GM18861 (cell line): Measurements from ENCODE around the gene CCDC148.
"Not testable (repeated sequence)": the region's sequence is repeated elsewhere in the genome, so short reads cannot be mapped to it uniquely, and the experiment has no call there.

ENCODE experiments used
- ATAC-seq: cut with Tn5 transposase; IDR thresholded peaks from one replicate; pipeline ENCODE4 v1.9.1; 2021; ENCODE audit not compliant: unreplicated experiment

Gene CCDC148

DNA sequence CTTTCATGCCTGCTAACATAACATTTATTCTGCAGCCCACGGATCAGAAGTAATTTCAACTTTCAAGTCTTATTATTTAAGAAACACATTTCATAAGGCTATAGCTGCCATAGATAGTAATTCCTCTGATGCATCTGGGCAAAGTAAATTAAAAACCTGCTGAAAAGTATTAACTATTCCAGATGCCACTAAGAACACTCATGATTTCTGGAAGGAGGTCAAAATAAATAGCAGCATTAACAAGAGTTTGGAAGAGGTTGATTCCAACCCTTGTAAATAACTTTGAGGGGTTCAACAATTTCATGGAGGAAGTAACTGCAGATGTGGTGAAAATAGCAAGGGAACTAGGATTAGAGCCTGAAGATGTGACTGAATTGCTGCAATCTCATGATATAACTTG lies 77.6 kb downstream of the CCDC148 start:
- ATAC-seq = no peak

GRCh38 chr2:158366342-158366741 lies 90.2 kb downstream of the CCDC148 start:
- ATAC-seq = no peak

DNA sequence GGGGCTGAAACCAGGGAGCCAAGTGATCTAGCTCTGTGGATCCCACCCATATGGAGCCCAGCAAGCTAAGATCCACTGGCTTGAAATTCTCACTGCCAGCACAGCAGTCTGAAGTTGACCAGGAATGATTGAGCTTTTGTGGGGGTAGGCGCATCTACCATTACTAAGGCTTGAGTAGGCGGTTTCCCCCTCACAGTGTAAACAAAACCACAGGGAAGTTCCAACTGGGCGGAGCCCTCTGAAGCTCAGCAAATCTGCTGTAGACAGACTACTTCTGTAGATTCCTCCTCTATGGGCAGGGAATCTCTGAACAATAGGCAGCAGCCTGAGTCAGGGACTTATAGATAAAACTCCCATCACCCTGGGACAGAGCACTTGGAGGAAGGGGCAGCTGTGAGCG lies 96.7 kb downstream of the CCDC148 start:
- no peak for ATAC-seq

DNA sequence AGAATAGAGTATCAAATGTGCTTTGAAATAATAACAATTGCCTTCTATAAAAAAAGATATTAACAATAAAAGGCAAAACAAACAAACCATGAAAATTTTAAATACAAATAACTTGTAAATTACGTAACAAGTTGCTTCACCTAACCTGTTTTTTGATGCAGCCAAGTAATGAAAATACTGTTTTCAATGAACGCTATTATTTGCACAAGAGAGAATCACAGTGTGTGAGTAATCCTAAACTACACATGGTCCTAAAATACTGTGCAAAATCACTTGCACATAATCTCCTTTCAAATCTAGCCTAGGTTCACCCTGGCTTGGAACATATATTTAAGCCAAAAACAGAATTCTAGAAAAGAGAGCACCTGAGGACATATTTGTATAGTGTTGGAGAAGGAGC lies 98.9 kb downstream of the CCDC148 start:
- ATAC-seq = no peak

DNA sequence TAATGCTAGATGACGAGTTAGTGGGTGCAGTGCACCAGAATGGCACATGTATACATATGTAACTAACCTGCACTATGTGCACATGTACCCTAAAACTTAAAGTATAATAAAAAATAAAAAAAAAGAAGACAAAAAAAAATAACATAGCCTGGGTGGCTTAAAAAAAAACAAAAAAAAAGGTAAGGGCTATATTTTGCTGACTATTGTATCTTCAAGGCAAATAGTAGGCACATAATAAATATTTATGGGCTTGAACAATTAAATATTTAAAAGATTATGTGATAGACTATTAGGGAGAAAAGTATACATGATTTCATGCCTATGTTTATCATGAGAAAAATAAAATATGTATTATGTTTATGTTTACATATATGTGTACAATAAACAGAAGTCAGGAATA lies 99.4 kb downstream of the CCDC148 start:
- ATAC-seq = no peak

- not testable (repeated sequence) for ATAC-seq
Measured at GRCh38 chr2:158351466-158351816, 105.1 kb downstream of the CCDC148 start.

GRCh38 chr2:158350751-158351465 lies 105.6 kb downstream of the CCDC148 start:
- ATAC-seq = not testable (repeated sequence)

GRCh38 chr2:158346032-158346431 lies 110.5 kb downstream of the CCDC148 start:
- no peak for ATAC-seq

- ATAC-seq = no peak
Measured at GRCh38 chr2:158339513-158339912, 117.0 kb downstream of the CCDC148 start.

DNA sequence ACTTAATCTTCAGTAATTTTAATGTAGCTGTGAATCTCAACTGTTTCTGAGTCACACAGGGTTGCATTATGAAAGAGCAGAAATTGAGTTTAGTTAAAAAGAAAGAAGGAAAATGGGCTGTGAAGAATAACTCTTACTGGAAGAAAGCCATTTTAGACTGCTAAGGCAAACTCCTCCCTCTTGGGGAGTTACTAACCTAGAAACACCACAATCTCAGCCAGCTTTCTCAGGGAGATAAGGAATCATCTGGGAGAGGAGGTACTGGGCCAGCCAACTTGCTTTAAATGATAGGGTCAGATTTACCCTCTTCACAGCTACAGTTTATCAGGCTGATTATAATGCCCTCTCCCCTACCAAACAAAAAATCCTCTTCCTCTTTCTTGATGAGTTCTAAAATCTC lies 119.5 kb downstream of the CCDC148 start:
- no peak for ATAC-seq

- not testable (repeated sequence) for ATAC-seq
Measured at GRCh38 chr2:158331799-158332198, 124.8 kb downstream of the CCDC148 start.

DNA sequence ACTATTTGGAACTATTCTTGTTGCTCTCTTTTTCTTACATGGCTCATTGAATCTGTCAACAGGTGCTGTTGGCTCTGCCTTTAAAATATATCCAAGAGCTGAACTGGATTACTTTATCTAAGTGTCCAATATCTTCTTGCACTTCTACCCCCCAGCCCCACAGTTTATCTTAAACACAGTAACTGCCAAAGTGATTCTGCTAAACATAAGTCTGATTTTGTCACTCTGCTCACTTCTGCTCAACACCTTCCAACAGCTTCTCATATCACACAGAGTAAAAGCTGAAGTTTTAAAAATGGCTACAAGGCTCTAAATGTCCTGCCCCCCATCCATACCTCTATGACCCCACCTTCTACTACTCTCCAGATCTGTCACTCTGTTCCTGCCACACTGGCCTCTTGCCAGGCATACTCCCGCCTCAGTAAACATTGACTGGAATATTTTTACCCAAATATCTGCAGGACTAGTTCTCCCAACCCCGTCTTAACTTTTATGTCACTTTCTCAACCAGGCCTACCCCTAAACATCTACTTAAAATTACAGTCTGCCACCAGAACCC lies 130.7 kb downstream of the CCDC148 start:
- ATAC-seq = no peak

- no peak for ATAC-seq
Measured at GRCh38 chr2:158325031-158325781, 131.3 kb downstream of the CCDC148 start.

- ATAC-seq = no peak
Measured at GRCh38 chr2:158323381-158323780, 133.2 kb downstream of the CCDC148 start.

DNA sequence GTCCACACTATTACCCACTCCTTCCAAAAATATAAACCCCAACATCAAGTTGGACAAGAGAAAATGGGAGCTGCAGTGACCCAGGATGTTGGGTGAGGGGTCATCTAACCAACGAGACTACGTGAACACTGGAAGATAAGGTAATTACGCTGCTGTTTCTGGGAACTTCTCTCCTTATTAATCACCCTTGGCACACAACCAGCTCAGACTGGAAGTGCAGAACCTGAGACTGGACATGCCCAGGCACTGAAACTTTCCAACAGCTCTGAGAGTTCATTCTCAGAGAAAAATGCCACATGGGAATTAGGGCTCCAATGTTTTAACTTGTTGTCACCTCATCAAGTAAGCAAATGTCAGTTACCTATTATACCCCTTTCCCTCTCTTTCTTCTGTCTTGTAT lies 135.3 kb downstream of the CCDC148 start:
- no peak for ATAC-seq

- ATAC-seq = no peak
Measured at GRCh38 chr2:158319269-158319668, 137.3 kb downstream of the CCDC148 start.

DNA sequence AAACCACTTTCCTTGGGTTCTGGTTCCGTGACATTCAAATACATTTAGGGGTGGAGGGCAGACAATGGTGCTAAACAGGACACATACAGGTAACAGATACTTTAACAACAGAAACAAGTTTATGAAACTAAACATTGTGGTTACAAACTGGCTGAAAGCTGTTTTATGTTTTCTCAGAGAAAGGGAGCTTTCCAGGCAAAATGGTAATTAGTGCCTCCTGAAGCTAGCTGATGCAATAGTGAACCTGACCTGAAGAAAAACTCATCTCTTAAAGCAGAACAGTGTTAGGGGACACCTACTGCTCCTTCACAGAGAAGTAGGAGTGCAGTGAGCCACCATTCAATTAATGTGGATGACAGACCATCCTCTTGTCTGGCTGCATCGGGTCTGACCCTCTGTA lies 138.9 kb downstream of the CCDC148 start:
- no peak for ATAC-seq

DNA sequence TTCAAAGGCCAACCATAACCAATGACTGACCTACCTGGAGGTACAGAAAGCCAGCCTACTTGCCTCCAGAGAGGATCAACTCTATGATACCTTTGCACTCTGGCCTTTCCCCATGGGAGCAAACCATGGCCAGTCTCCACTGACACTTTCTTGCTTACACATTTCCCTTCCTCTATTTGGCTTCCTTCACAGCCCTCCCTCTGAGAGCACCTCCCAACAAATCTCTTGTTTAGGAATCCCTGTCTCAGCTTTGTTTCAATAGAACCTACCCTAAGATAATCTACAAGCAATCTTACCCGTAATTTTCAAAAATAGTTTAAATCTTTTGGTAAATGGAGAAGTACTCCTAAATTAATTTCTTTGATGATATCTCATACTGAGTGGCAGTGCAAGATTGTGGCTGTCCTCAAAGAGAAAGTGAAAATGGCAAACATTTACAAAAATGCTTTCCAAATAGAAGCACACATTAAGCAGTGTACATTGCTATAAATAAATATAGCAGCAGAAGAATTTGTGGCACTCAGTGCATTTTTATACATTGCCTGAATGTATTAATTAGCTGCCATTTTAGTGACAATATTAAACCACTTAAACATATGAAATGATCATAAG lies 140.6 kb downstream of the CCDC148 start:
- no peak for ATAC-seq

DNA sequence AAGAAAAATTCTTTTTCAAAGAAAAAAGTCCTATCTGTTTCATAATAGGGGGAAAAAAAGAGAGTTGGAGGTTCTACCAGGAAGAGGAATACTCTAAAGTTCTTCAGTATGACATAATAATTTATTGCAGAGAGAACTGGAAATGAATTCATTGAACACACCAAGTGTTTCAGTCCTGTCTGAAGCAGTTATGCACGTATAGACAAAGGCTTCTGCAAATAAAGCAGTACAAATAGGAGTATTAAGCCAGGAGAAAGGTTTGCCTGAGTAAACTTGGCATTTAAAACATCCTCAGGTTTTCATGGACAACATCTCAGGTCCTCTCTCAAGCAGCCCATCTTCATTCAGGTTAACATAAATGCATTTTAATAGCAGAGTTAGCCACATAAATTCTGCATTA lies 141.6 kb downstream of the CCDC148 start:
- no peak for ATAC-seq

- no peak for ATAC-seq
Measured at GRCh38 chr2:158313734-158314133, 142.8 kb downstream of the CCDC148 start.

- no peak for ATAC-seq
Measured at GRCh38 chr2:158312981-158313380, 143.6 kb downstream of the CCDC148 start.

- ATAC-seq = not testable (repeated sequence)
Measured at GRCh38 chr2:158310407-158310806, 146.1 kb downstream of the CCDC148 start.
